Endothelial cell (in vitro differentiated cells): ENCODE results near the gene TPRG1L. TPM values are rescaled to one million over a fixed set of nuclear protein-coding genes. Genes with fewer than 3 reads are reported as not detected.

Source experiments
- DNase-seq: peaks from one replicate; pipeline ENCODE4 v3.0.0; 2021; ENCODE audit warnings: low spot score
- H3K27ac Mint-ChIP-seq: one replicate; pipeline ENCODE4 v1.8.0; 2021; ENCODE audit warnings: mixed read lengths, inconsistent platforms; ENCODE audit not compliant: unreplicated experiment
- H3K27me3 Mint-ChIP-seq: one replicate; pipeline ENCODE4 v1.8.0; 2021; ENCODE audit warnings: mild to moderate bottlenecking, moderate library complexity, mixed read lengths, inconsistent platforms; ENCODE audit not compliant: unreplicated experiment
- H3K36me3 Mint-ChIP-seq: one replicate; pipeline ENCODE4 v1.8.0; 2021; ENCODE audit warnings: mild to moderate bottlenecking, low read depth, mixed read lengths, inconsistent platforms; ENCODE audit not compliant: unreplicated experiment
- H3K4me1 Mint-ChIP-seq: one replicate; pipeline ENCODE4 v1.8.0; 2021; ENCODE audit warnings: mild to moderate bottlenecking, mixed read lengths, inconsistent platforms; ENCODE audit not compliant: unreplicated experiment
- H3K4me3 Mint-ChIP-seq: one replicate; pipeline ENCODE4 v1.8.0; 2021; ENCODE audit warnings: mild to moderate bottlenecking, mixed read lengths, inconsistent platforms; ENCODE audit not compliant: unreplicated experiment
- H3K9me3 Mint-ChIP-seq: one replicate; pipeline ENCODE4 v1.8.0; 2021; ENCODE audit warnings: mixed read lengths, inconsistent platforms; ENCODE audit not compliant: unreplicated experiment
- total RNA-seq: library from RNA; stranded (reverse); fragmentation: NEBNext Ultra II Directional; extraction: Animal tissue kit (Norgen Biotek cat#: 25700); gene quantifications from one replicate; pipeline ENCODE4 v1.2.1, GENCODE V29; 2021; ENCODE audit not compliant: unreplicated experiment
- TF ChIP-seq, protein P1 (sequence below): fragments of 200-600 bp; sonication (generic); IDR thresholded peaks from one replicate; pipeline ENCODE4 v1.5.0; 2021; ENCODE audit warnings: antibody characterized with exemption; ENCODE audit not compliant: unreplicated experiment

The TPRG1L gene
- total RNA-seq, 1 donor from 2014 or later, result 35.2 TPM

DNA sequence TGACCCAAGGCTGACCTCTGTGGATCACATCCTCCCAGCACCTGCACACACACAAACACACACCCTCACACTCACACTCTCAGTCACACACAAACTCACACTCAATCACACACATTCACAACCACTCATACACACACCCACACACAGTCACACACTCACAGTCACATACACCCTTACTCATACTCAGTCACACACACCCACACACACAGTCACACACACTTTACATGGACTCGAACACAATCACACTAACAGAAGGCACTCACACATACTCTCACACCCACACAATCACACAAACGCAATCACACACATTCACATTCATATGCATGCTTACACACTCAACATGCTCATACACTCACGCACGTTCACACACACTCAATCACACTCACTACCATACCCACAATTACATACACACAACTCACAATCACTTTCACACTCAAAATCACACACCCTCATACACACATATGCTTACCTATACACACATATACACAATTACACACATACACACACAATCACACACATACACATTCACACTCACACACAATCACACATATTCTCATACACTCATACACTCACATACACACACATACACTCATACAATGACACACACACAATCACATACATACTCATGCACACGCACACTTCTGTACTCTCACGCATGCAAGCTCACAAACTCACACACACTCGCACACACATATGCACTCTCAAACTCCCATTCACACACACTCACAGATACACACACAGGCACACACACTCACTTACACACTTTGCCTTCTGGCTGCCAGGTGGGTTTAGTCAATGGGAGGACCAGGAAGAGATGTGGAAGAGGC, 19.6 kb upstream of the TPRG1L start:
- Mint-ChIP-seq H3K9me3 (no peaks in the 10 kb centered on the region), H3K36me3 (peaks cover 3% of the 10 kb centered on the region), H3K4me3 (no peak overlapping the region), H3K27ac (no peak overlapping the region), H3K4me1 (peaks cover 15% of the 10 kb centered on the region), H3K27me3 (peaks cover 13% of the 10 kb centered on the region)
- TF ChIP-seq, protein P1, sequence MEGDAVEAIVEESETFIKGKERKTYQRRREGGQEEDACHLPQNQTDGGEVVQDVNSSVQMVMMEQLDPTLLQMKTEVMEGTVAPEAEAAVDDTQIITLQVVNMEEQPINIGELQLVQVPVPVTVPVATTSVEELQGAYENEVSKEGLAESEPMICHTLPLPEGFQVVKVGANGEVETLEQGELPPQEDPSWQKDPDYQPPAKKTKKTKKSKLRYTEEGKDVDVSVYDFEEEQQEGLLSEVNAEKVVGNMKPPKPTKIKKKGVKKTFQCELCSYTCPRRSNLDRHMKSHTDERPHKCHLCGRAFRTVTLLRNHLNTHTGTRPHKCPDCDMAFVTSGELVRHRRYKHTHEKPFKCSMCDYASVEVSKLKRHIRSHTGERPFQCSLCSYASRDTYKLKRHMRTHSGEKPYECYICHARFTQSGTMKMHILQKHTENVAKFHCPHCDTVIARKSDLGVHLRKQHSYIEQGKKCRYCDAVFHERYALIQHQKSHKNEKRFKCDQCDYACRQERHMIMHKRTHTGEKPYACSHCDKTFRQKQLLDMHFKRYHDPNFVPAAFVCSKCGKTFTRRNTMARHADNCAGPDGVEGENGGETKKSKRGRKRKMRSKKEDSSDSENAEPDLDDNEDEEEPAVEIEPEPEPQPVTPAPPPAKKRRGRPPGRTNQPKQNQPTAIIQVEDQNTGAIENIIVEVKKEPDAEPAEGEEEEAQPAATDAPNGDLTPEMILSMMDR, result no peak
- no peak for DNase-seq

DNA sequence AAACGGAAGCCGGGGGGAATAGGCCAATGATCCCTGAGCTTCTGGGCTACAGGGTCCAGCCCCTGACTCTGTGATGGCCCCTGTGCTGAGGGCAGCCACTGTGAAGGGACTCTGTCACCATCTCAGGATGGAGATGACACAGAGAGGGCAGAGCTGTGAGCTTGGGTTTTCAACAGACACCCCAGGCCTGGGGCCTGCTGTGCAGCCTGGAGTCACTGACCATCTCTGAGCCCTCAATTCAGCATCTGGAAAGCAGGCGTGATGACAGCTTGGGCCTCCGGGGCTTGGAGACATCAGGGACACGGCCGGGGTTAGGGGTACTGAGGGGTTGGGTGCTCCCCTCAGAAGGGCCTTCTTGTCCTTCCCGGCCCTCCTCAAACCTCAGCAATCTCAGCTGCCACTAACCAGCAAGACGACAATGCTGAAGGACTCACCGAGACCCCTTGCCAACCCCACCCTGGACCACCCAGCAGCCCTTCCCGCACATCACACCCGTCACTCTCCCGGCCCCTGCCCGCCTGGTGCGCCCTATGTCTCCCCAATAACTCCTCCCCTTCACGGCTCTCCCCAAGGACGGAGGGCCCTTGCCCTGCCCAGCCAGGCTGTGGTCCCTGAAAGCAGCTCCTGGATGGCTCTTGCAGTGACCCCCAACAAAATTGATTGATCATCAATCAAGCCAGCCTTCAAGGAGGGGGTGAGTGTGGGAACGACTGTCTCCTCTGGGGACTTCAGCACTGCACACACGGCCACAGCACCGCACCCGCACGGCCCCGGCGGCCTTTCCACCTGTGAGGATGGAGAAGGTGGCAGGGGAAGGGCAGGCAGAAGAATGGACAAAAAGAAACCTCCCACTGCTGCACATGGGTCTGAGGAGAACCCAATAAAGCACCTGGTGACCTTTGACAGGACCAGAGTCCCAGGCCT, 17.8 kb upstream of the TPRG1L start:
- H3K27ac Mint-ChIP-seq, result no peak overlapping the region
- no peak overlapping the region for H3K4me3 Mint-ChIP-seq
- H3K27me3 Mint-ChIP-seq, result peaks cover 8% of the 10 kb centered on the region
- DNase-seq, result no peak
- H3K9me3 Mint-ChIP-seq, result no peaks in the 10 kb centered on the region
- TF ChIP-seq, protein P1, result no peak
- peaks cover 20% of the 10 kb centered on the region for H3K4me1 Mint-ChIP-seq
- peaks cover 7% of the 10 kb centered on the region for H3K36me3 Mint-ChIP-seq

DNA sequence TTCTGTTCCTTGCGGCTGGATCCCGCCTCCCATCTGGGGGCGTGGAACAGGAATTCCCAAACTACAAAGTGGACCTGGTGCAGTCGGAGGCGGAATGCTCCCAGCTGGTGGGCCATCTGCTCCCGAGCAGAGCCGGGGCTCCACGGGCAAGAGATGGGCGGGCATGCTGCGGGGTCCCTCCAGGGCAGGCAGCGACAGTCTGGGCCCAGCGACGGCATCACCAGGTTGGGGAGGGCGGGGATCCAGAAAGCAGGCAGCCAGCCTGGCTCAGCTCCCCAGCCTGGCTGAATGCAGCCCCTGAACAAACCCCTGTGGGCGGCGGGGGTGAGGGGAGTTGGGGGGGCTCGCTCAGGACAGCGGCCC, 17.1 kb upstream of the TPRG1L start:
- H3K36me3 Mint-ChIP-seq, result peaks cover 7% of the 10 kb centered on the region
- TF ChIP-seq, protein P1, result no peak
- peaks cover 24% of the 10 kb centered on the region for H3K4me1 Mint-ChIP-seq
- peaks cover 6% of the 10 kb centered on the region for H3K27me3 Mint-ChIP-seq
- no peaks in the 10 kb centered on the region for H3K9me3 Mint-ChIP-seq
- no peak overlapping the region for H3K27ac Mint-ChIP-seq
- no peak overlapping the region for H3K4me3 Mint-ChIP-seq
- DNase-seq, result no peak

DNA sequence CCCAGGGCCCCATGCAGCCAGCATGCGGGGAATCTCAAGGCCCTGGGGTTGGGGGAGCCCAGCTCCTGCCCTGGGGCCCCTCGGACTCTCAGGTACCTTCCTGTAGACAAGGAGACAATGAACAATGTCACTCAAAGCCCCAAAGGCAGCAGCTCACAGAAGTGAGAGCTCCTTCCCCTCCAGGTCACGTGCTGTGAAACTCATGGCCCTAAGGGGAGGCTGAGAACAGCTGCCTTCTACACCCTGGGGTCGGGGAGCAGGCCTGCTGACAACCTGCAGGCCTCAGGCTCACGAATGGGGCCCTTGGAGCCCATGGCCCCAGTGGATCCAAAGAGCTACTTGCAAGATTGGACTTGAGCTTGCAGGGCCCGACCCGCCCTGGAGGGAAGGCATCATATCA, 16.7 kb upstream of the TPRG1L start:
- H3K27ac Mint-ChIP-seq, result no peak overlapping the region
- H3K9me3 Mint-ChIP-seq, result no peaks in the 10 kb centered on the region
- no peak for DNase-seq
- peak overlapping the region; percentile 37 for H3K4me3 Mint-ChIP-seq
- H3K27me3 Mint-ChIP-seq, result peaks cover 6% of the 10 kb centered on the region
- peaks cover 29% of the 10 kb centered on the region for H3K4me1 Mint-ChIP-seq
- TF ChIP-seq, protein P1, result no peak
- H3K36me3 Mint-ChIP-seq, result peaks cover 7% of the 10 kb centered on the region
